Measurements from ENCODE around the gene LMF1.

DNA sequence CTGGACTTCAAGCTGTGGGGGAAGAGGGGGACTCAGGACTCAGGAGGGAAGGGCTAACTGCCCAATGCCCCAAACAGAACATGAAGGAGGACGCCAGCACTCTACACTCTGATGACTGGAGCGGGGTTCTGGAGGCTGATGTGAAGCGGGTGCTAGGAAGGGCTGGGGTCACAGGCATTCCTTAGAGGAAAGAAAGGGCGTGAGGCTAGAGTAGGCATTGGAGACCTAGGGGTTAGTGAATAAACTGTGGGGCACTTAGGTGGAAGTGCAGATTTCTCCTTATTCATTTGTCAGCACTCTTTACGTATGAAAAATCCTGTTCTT is 760 bp upstream of the LMF1 start:
- TF ChIP-seq, protein P1, sequence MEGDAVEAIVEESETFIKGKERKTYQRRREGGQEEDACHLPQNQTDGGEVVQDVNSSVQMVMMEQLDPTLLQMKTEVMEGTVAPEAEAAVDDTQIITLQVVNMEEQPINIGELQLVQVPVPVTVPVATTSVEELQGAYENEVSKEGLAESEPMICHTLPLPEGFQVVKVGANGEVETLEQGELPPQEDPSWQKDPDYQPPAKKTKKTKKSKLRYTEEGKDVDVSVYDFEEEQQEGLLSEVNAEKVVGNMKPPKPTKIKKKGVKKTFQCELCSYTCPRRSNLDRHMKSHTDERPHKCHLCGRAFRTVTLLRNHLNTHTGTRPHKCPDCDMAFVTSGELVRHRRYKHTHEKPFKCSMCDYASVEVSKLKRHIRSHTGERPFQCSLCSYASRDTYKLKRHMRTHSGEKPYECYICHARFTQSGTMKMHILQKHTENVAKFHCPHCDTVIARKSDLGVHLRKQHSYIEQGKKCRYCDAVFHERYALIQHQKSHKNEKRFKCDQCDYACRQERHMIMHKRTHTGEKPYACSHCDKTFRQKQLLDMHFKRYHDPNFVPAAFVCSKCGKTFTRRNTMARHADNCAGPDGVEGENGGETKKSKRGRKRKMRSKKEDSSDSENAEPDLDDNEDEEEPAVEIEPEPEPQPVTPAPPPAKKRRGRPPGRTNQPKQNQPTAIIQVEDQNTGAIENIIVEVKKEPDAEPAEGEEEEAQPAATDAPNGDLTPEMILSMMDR (conservative IDR thresholded peaks at IDR 0.05; ENCODE audit: low read depth, low read length): no peak
- TF ChIP-seq EZH2 (IDR thresholded peaks at IDR 0.05; ENCODE audit: low read length, unreplicated experiment): no peak
